ENCODE results near the gene ERVH48-1. TPM values are rescaled to one million over a fixed set of nuclear protein-coding genes. Genes with fewer than 3 reads are reported as not detected.

The ERVH48-1 gene
- total RNA-seq, 2 experiments from 2014 or later = 0.91 to 1.4 TPM

Small RNA genes lying within 50 kb of the gene (microRNA-seq; reads per million reads assigned to microRNA genes)
- gene MIR5692B (ENCODE audit: borderline replicate concordance) = not detected

Other genes starting within 250 kb of the ERVH48-1 start
- 10 to 100 TPM; 34.0 to 46.5 TPM for gene WDR4, start 46.1 kb downstream of the ERVH48-1 start, total RNA-seq
- gene NDUFV3, start 32.3 kb downstream of the ERVH48-1 start, total RNA-seq = 10 to 100 TPM; 24.6 to 31.8 TPM
- gene PKNOX1, start 48.9 kb upstream of the ERVH48-1 start, total RNA-seq = 10 to 100 TPM; 13.4 to 14.8 TPM
- 10 to 100 TPM; 88.3 to 98.5 TPM for gene CBS, start 150.2 kb upstream of the ERVH48-1 start, total RNA-seq
- 100 to 1,000 TPM in 1 of 2 experiments, 1 to 10 TPM in 1; 5.3 to 199 TPM for gene U2AF1, start 181.9 kb upstream of the ERVH48-1 start, total RNA-seq
- not detected for gene CRYAA, start 243.4 kb upstream of the ERVH48-1 start, total RNA-seq